Activated T-cell treated with anti-CD3 and anti-CD28 coated beads, Interleukin-2, amount 50 U/mL, for 24 hours (primary cell): ENCODE measurements around the gene FAAP100.
A peak's percentile ranks its signal among the peaks of the same experiment; 100 is the strongest.
"Not testable (repeated sequence)": the region's sequence is repeated elsewhere in the genome, so short reads cannot be mapped to it uniquely, and the experiment has no call there.

Source experiments
- DNase-seq: peaks from one replicate; pipeline ENCODE4 v3.0.0-alpha.2; 2020
- H3K27ac Mint-ChIP-seq: 2 replicates; pipeline ENCODE4 v1.8.0; 2020; ENCODE audit warnings: mild to moderate bottlenecking, mixed read lengths
- H3K27me3 Mint-ChIP-seq: 2 replicates; pipeline ENCODE4 v1.8.0; 2020; ENCODE audit warnings: mixed read lengths
- H3K36me3 Mint-ChIP-seq: 2 replicates; pipeline ENCODE4 v1.8.0; 2020; ENCODE audit warnings: low read depth, mixed read lengths
- H3K4me1 Mint-ChIP-seq: 2 replicates; pipeline ENCODE4 v1.8.0; 2020; ENCODE audit warnings: low read depth, mixed read lengths
- H3K4me3 Mint-ChIP-seq: 2 replicates; pipeline ENCODE4 v1.8.0; 2020; ENCODE audit warnings: mild to moderate bottlenecking, moderate library complexity, mixed read lengths
- H3K9me3 Mint-ChIP-seq: 2 replicates; pipeline ENCODE4 v1.8.0; 2020; ENCODE audit warnings: mixed read lengths

The FAAP100 gene

DNA sequence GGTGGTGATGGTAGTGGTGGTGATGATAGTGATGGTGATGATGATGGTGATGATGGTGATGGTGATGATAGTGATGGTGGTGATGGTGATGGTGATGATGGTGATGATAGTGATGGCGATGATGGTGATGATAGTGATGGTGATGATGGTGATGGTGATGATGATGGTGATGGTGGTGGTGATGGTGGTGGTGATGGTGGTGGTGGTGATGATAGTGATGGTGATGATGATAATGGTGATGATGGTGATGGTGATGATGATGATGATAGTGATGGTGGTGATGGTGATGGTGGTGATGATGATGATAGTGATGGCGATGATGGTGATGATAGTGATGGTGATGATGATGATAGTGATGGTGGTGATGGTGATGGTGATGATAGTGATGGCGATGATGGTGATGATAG is 20.2 kb downstream of the FAAP100 start:
- H3K4me3 Mint-ChIP-seq, DNase-seq, H3K9me3 Mint-ChIP-seq, H3K36me3 Mint-ChIP-seq, H3K27ac Mint-ChIP-seq, H3K4me1 Mint-ChIP-seq: not testable (repeated sequence)
- peaks cover 18% of the 10 kb centered on the region for H3K27me3 Mint-ChIP-seq

DNA sequence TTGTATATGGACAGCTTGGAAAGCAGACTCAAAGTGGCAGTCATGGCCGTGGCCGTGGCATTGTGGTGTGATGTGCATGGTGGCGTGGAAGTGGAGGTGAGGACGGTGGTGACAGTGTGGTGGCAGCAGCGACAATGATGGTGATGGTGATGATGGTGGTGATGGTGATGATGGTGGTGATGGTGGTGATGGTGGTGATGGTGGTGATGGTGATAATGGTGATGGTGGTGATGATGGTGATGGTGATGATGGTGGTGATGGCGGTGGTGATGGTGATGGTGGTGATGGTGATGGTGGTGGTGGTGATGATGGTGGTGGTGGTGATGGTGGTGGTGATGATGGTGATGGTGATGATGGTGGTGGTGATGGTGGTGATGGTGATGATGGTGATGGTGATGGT is 21.1 kb downstream of the FAAP100 start:
- H3K4me1 Mint-ChIP-seq, H3K9me3 Mint-ChIP-seq, H3K4me3 Mint-ChIP-seq, H3K36me3 Mint-ChIP-seq, H3K27ac Mint-ChIP-seq, DNase-seq: not testable (repeated sequence)
- H3K27me3 Mint-ChIP-seq, result peaks cover 12% of the 10 kb centered on the region

DNA sequence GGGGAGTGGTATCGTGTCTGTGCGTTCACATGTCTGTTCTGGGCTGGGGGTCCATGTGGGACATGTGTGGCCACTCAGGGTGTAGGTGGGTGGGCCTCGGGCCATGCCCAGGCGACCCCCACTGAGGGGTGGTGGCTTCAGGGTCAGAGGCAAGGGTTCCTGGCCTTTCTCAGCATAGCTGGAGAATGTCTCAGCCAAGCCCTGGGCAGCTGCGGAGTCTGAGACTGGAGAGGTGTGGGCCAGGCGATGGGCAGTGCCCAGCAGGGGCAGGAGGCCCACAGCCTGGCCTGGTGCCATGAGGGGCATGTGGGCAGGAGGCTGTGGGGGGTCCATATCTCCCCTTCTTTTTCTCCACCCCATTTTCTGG is 22.7 kb downstream of the FAAP100 start:
- H3K36me3 Mint-ChIP-seq, result no peaks in the 10 kb centered on the region
- no peak for DNase-seq
- H3K9me3 Mint-ChIP-seq, result no peaks in the 10 kb centered on the region
- no peak overlapping the region for H3K27ac Mint-ChIP-seq
- H3K27me3 Mint-ChIP-seq, result peaks cover 3% of the 10 kb centered on the region
- no peaks in the 10 kb centered on the region for H3K4me1 Mint-ChIP-seq
- no peak overlapping the region for H3K4me3 Mint-ChIP-seq

DNA sequence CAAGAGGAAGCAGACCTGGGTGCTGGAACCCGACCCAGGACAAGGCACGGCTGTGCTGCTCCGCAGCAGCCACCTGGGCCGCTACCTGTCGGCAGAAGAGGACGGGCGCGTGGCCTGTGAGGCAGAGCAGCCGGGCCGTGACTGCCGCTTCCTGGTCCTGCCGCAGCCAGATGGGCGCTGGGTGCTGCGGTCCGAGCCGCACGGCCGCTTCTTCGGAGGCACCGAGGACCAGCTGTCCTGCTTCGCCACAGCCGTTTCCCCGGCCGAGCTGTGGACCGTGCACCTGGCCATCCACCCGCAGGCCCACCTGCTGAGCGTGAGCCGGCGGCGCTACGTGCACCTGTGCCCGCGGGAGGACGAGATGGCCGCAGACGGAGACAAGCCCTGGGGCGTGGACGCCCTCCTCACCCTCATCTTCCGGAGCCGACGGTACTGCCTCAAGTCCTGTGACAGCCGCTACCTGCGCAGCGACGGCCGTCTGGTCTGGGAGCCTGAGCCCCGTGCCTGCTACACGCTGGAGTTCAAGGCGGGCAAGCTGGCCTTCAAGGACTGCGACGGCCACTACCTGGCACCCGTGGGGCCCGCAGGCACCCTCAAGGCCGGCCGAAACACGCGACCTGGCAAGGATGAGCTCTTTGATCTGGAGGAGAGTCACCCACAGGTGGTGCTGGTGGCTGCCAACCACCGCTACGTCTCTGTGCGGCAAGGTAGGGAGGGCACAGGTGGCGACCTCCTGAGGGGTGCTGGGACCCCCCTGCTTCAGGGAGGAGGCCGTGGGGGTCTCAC is 23.3 kb downstream of the FAAP100 start:
- no peak for DNase-seq
- H3K9me3 Mint-ChIP-seq, result no peaks in the 10 kb centered on the region
- no peak overlapping the region for H3K4me3 Mint-ChIP-seq
- no peak overlapping the region for H3K27ac Mint-ChIP-seq
- no peaks in the 10 kb centered on the region for H3K36me3 Mint-ChIP-seq
- no peaks in the 10 kb centered on the region for H3K4me1 Mint-ChIP-seq
- no peaks in the 10 kb centered on the region for H3K27me3 Mint-ChIP-seq

DNA sequence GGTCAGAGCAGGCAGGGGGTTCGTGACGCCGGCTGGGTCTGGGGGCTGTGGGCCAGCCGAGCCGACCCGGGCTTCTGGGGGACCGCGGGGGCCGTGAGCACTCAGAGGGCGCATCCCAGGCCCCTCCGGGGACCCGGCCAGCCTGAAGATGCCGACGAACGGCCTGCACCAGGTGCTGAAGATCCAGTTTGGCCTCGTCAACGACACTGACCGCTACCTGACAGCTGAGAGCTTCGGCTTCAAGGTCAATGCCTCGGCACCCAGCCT is 23.8 kb downstream of the FAAP100 start:
- Mint-ChIP-seq H3K36me3 (no peaks in the 10 kb centered on the region), H3K4me1 (no peaks in the 10 kb centered on the region), H3K4me3 (no peak overlapping the region), H3K27me3 (no peaks in the 10 kb centered on the region), H3K27ac (no peak overlapping the region), H3K9me3 (no peaks in the 10 kb centered on the region)
- no peak for DNase-seq

DNA sequence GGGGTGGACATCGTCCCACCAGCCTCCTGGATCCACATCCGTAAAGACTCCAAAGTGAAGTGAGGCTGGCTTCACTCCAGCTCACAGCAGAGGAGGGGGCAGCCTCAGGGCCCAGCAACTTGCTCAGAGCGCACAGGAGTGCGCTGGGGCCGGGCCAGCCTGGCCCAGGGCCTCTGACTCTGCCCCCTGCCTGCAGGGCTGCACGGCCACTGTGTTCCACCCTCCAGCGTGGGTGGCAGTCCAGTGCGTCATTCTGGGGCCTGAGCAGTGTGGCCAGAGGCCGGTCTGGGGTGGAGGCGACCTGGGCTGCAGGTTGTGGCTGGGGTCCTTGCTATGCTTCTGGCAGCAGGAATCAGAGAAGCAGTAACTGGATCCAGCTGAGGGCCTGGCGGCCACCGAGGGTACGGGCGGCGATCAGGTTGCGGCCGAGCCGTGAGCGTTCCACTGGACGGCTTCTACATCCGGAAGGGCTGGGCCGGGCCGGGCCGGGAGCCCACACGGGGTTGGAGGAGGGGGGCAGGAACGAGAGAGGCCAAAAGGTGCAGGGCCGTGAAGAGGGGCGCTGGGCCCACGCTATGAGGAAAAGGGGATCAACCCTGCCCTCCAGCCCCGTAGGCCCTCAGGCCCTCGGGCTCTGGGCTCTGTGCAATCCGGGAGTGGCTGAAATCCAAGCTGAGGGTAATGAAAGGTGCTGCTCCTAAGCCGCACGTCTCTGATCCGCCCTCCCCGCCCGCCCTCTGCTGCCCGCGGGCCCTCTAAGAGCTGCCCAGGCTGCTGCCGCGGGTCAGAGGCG is 24.4 kb downstream of the FAAP100 start, which contains the start of gene FSCN2:
Gene FSCN2, plus strand, starts transcription at position 787 of the 793 bp plus-strand sequence. CDS start 155 bp downstream, outside the sequence.
- no peaks in the 10 kb centered on the region for H3K27me3 Mint-ChIP-seq
- no peaks in the 10 kb centered on the region for H3K4me1 Mint-ChIP-seq
- DNase-seq, result no peak
- H3K36me3 Mint-ChIP-seq, result no peaks in the 10 kb centered on the region
- no peak within 1 kb of the TSS for H3K27ac Mint-ChIP-seq
- H3K4me3 Mint-ChIP-seq, result no peak within 1 kb of the TSS
- no peaks in the 10 kb centered on the region for H3K9me3 Mint-ChIP-seq

DNA sequence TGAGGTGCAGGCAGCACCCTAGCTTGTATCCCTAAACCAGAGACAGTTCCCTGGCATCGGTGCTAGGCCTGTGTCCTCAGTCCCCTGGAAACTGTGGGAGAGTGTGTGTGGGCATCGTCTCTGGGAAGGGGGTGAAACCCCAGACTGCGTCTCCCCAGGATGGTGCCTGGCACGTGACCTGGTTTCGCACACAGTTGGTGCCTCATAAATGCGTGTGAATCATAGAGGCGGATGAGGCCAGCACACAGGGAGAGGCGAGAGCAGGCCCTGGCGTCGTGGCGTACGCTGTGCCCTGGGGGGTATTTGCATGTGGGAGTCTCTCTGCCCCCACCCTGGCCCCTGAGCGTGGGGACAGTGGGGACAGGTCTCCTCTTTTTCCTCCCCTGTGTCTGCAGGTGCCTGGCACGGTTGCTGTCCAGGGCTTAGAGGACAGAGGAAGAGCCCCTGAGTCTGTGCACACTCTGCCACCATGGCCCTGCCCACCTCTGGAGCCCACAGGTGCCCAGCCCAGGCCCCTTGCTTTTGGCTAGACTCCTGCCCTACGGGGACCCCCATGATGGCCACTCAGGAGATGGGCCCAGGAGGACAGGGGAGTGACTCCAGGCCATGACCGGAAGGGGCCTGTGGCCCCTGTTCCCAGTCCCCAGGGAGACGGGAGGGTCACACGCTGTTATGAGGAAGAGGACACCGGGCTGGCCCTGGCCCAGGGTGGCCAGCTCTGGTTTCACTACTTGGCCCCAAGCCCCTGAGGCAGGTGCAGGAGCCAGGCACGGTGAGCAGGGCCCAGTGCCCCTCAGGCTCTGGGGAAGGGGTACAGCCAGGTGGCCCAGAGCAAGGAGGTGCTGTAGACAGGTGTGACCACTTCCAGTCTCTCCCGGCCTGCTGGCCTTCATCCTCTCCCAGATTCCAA is 25.2 kb downstream of the FAAP100 start:
- H3K9me3 Mint-ChIP-seq, result no peaks in the 10 kb centered on the region
- no peaks in the 10 kb centered on the region for H3K27me3 Mint-ChIP-seq
- H3K4me1 Mint-ChIP-seq, result no peaks in the 10 kb centered on the region
- H3K27ac Mint-ChIP-seq, result no peak overlapping the region
- H3K36me3 Mint-ChIP-seq, result no peaks in the 10 kb centered on the region
- H3K4me3 Mint-ChIP-seq, result no peak overlapping the region
- DNase-seq, result no peak

DNA sequence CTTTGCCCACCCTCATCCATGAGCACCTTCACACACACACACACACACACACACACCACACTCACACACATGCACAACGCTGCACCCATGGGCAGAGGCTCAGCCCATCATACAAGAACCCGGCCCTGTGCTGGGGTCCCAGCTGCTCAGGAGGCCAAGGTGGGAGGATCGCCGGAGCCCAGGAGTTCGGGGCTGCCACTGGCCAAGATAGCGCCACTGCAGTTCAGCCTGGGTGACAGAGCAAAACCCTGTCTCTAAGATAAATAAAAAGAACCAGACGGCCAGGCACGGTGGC is 27.3 kb downstream of the FAAP100 start:
- Mint-ChIP-seq H3K4me1 (peaks cover 5% of the 10 kb centered on the region), H3K27me3 (no peaks in the 10 kb centered on the region), H3K4me3 (no peak overlapping the region), H3K27ac (no peak overlapping the region), H3K9me3 (no peaks in the 10 kb centered on the region), H3K36me3 (no peaks in the 10 kb centered on the region)
- DNase-seq, result no peak

DNA sequence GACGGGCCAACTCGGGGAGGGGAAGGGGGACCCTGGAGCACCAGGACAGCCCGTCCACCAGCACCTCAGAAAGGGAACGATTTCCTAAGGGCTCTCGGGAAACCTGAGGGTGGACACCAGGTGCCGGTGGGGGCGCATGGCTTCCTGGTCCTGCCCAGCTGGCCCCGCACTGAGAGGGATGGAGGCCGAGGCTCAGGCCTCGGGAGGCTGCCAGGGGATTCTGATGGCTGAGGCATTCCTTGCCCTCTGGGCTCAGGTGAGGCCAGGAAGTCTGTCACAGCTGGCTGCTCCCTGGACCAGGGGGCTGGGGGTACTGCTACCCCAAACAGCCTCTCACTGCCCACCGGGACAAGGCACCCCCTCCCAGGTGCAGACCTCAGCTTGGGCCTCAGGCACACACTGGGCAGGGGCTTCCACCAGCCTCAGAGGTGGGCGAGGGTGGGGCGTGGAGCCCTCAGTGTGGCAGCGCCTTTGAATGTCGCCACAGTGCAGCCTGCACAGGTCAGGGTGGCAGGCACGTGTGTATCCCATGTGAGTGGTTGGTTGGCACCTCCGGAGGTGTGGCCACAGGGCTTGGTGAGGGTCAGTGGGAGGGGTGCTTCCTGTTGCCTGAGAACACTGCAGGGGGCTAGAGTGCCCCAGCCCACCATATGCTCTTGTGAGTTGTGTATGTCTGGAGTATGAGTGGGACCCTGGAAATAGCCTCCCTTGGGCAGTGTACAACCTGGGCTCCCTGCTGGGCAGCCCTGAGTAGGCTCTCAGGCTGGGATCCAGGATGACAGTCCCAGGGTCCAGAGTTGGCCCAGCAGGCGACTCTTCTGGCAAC is 27.9 kb downstream of the FAAP100 start:
- Mint-ChIP-seq H3K4me3 (no peak overlapping the region), H3K27ac (no peak overlapping the region), H3K36me3 (no peaks in the 10 kb centered on the region), H3K27me3 (no peaks in the 10 kb centered on the region), H3K9me3 (no peaks in the 10 kb centered on the region), H3K4me1 (peaks cover 7% of the 10 kb centered on the region)
- no peak for DNase-seq

DNA sequence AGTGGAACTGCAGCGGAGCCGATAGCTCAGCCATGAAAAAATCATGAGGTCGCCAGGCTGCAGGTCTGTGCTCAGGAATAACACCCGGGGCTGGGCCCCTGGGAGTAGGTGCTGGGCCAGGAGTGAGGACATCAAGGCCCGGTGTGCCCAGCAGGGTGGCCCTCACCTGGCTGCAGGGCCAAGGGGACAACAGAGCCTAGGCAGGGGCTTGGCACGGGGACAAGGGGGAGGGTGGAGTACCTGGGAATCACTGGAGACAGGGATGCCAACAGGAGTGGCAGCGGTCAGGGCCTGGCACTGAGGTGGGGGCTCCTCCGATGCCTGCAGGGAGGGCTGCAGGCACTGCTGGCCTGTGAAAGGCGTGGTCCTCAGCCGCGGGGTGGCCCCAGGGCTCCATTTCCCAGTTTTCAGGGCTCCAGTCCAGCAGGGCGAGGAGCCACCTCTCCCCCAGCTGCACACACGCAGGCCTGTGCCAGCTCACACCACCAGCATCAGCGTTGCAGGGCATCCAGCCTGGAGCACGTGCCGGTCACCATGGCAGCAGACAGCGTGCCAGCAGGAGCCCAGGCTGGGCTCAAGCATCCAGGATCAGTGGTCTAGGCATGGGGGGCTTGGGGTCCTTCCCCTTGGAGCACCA is 28.6 kb downstream of the FAAP100 start:
- no peak overlapping the region for H3K4me3 Mint-ChIP-seq
- H3K4me1 Mint-ChIP-seq, result peaks cover 8% of the 10 kb centered on the region
- no peaks in the 10 kb centered on the region for H3K27me3 Mint-ChIP-seq
- no peaks in the 10 kb centered on the region for H3K9me3 Mint-ChIP-seq
- no peak overlapping the region for H3K27ac Mint-ChIP-seq
- no peak for DNase-seq
- no peaks in the 10 kb centered on the region for H3K36me3 Mint-ChIP-seq

DNA sequence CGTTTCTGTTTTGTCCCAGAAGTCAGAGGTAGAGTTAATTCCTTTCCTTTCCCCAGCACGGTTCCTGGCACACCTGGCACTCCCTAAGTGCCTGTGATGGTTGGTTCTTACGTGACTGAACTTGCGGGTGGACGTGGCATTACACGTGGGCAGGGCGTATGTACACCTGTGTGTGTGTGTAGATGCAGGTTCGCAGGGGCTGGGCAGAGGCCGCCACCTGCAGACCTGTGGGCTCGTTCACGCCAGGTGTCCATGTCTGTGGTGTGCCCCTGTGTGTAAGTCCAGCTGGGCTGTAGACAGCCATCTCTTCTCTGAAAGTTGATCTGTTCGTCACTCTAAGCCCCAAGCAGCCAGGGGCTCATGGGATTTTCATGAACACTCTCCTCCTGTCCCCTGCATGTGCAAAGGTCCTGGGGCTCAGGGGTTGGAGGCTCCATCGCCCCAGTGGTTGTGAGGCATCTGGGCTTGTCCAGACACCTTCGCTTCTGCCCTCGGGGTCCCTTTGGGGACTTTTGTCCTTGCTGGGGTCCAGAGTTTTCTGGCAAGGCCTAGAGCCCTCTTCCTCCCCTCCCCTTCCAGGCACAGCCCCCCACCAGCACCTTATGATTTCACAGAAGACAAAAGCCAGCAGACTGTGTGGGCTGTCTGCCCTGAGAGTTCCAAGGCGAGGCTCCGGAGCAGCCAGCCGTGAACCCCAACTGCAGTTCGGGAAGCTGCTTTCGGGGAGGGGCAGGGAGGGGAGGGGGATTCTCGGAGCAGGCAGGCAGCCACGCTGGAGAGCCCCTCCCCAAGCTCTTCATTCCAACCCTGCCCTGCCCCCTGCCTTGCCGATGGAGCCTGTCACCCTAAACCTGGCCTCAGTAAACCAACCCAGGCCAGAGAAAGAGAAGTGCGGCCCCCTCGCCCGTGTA is 29.4 kb downstream of the FAAP100 start:
- H3K4me1 Mint-ChIP-seq, result peaks cover 15% of the 10 kb centered on the region
- DNase-seq, result no peak

DNA sequence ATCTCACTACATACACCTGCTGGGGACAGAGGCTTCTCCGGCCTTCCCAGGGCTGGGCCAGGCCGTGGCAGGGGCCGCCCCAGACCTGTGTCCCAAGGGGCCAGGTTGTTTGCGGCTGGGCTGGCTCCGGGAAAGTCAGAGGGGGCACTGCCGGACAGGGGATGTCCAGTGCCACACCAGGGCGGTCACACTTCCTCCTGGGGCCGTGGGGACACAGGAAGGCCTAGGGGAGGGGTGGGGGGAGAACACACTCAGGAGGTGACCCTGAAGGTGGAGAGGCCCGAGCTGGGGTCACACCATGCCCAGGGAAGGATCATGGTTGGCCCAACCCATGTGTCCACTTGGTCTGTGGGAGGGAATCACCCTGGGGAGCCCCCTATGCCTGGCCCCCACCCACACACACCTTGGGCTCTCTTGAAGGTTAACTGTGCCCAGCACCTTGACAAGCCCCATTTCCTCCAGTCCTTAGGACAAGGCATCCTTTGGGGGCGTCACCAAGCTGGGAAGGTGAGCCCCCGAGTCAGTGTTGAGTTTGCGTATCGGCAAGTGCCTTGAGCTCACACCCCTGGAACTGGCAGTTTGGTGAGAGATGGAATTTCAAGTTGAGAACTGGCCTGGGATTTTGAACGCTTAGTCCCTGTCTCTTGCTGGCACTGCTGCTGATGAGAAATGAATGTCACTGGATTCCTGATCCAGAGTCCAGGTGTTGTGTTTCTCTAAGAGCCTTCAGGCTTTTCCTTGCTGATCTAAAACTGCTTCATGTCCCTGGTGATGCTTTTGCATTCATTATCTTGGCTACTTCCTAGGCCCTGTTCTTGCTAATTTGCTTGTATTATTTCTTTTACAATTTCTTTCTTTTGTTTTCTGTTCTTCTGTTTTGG is 31.9 kb downstream of the FAAP100 start:
- Mint-ChIP-seq H3K27me3 (no peaks in the 10 kb centered on the region), H3K27ac (no peak overlapping the region), H3K36me3 (peaks cover 10% of the 10 kb centered on the region), H3K4me1 (peaks cover 28% of the 10 kb centered on the region), H3K9me3 (no peaks in the 10 kb centered on the region), H3K4me3 (peak overlapping the region; percentile 27)
- DNase-seq, result no peak

More for the DNA sequence above, 29.4 kb downstream of the FAAP100 start:
- Mint-ChIP-seq H3K27ac (no peak overlapping the region), H3K27me3 (no peaks in the 10 kb centered on the region), H3K4me3 (no peak overlapping the region), H3K9me3 (no peaks in the 10 kb centered on the region), H3K36me3 (no peaks in the 10 kb centered on the region)
